Right ventricle myocardium superior (tissue), 1 donor: ENCODE measurements around the gene EPHA2. TPM values are rescaled to one million over a fixed set of nuclear protein-coding genes. Genes with fewer than 3 reads are reported as not detected.
"Not testable (repeated sequence)": the region's sequence is repeated elsewhere in the genome, so short reads cannot be mapped to it uniquely, and the experiment has no call there.

ENCODE experiments used
- ATAC-seq: fragments of 200-7000 bp; cut with Tn5 transposase; one replicate; pipeline ENCODE4 v1.9.1; 2020; ENCODE audit warnings: mild to moderate bottlenecking; ENCODE audit not compliant: poor library complexity
- DNase-seq: peaks from one replicate; pipeline ENCODE4 v3.0.0-alpha.2; 2020
- intact Hi-C: fragments of 100-400 bp; cut with DNase I; formaldehyde crosslinking; loops from one replicate; pipeline ENCODE4 v1.11.2; 2022
- long read RNA-seq: library from polyadenylated mRNA; unstranded; transcript quantifications from one replicate; pipeline ENCODE4 v2.0.0, GENCODE V29; 2021
- total RNA-seq: library from RNA; stranded (reverse); fragmentation: NEBNext Ultra II Directional; extraction: Animal tissue kit (Norgen Biotek cat#: 25700); gene quantifications from one replicate; pipeline ENCODE4 v1.2.1, GENCODE V29; 2021
- donor health status: DM: no; HTN: yes; CAD: no; lungs with severe emphysema.

EPHA2 gene
- total RNA-seq = 7.3 TPM
- long read RNA-seq, partial matches to known transcripts = 3 of 8 reads
- long read RNA-seq, other reads (novel, unspliced or antisense) = 1 of 8 reads

DNA sequence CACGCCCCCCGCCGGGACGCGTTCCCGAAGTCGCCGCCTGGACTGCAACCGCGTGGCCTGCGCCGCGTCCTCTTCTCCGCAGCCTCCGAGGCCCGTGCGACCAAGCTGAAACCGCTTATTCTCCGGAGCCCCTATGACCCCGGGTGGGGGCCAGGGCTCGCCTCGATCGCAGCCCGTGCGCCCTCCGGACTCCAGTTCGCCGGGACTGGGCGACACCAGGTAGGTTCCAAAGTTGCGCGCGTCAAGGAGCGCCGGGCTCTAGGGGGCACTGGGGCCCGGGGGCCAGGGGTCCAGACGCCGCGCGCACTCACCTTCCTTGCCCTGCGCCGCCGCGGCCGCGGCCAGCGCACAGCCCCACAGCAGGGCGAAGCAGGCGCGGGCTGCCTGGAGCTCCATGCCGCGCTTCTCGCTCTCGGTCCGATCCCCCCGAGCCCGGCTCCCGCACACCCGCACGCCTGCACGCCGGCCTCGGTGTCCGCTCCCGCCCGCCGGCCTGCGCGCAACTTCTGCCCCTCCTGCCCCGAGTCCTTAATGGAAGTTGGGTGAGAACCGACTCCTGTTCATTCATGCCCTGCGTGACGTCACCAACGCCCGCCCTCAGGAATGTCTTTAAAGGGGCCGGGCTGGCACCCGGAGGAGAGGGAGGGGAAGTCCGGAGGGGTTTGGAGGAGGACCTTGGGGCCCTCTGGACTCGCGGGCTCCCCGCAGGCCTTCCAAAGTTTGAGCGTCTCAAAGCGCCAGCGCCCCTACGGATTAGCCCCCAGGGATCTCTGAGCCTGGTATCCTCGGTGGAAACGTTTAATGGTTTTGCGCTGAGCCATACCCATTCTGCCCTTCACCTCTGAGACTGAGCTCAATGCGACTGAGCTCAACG, at the start of gene EPHA2:
EPHA2 (minus strand) TSS at position 533 of the 874 bp plus-strand sequence; CDS start at position 396, 137 bp downstream.
- DNase-seq (peak; percentile 95), ATAC-seq (peak; percentile 83)
- intact Hi-C loops = loop anchor here (2.0 kb wide), 1 partner anchor 75 kb away; no protein-coding TSS in a partner anchor

- intact Hi-C loops = loop anchor here (5.0 kb wide), 1 partner anchor 157 kb away; no protein-coding TSS in a partner anchor
- ATAC-seq (no peak), DNase-seq (no peak)
Observed at GRCh38 chr1:16205334-16205671, 49.4 kb upstream of the EPHA2 start.

DNA sequence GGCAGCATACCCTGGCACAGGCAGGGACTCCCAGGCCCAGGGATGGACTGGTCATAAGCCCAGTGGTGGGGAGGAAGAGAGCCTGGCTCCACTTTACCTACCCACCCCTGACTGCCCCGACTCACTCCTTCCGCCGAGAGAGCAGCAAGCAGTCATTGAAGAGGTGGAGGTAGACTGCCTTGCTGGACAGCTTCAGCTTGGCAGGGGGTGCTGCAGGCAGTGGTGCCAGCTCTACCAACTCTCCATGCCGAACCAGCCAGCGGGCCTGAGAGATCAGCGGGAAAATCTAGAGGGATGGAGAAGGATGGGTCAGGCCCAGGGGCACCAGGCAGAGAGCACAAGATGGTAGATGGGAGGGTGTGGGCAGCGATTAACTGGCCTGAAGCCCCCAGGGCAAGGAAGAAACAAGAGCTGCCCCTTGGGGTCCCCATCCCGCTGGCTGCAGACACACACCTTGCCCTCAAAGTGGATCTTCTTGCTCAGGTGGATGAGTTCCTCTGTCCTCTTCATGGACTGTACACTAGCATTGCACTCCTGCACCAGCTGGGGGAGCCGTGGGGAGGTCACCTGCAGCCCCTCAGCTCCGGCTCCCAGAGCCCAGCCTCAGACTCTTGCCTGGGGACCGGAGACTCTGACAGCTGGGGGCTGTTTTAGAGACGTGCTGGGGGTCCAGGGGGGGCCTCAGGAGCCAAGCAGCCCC, 48.9 kb upstream of the EPHA2 start:
- intact Hi-C loops = loop anchor here (5.0 kb wide), 1 partner anchor 158 kb away; no protein-coding TSS in a partner anchor
- DNase-seq (peak; percentile 62), ATAC-seq (no peak)

- DNase-seq (no peak), ATAC-seq (no peak)
- intact Hi-C loops = no loop called here
Observed at GRCh38 chr1:16204216-16204615, 48.3 kb upstream of the EPHA2 start.

- ATAC-seq (no peak), DNase-seq (no peak)
- intact Hi-C loops = no loop called here
Observed at GRCh38 chr1:16203550-16203949, 47.7 kb upstream of the EPHA2 start.

DNA sequence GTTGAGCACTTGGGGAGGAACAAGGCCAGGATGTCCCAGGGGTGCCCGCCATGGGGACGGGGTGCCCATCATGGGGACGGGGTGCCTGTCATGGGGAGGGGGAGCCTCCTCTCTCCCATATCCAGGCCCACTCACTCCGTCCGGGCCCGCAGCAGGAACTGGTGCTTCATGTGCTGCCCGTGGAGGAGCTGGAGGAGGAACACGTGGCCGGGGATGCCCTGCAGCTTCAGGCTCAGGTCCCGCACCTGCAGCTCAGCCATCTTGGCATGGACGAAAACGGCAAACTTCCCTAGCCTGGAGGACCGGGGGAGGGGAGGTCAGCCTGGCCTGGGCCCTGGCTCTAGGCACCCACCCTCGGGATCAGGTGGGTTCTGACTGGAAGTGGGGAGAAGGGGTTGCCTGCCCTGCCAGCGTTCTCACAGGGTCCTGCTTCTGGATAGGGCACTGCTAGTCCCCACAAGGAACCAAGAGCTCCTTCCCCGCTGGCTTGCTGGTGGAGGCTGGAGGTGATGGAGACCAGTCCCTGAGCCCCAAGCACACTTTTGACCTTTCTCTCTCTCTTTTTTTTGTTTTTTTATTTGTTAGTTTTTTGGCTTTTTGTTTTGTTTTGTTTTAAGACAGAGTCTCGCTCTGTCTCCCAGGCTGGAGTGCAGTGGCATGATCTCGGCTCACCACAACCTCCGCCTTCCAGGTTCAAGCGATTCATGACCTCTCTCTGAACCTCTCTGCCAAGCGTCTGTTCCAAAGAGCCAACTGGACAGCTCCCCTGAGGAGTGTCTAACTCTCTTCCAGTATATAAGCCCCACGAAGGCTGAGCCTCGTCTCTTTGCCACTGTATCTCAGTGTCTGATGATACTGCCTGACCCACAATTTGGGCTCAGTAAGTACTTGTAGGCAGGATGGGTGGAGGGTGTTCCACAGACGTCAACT, 46.7 kb upstream of the EPHA2 start:
- DNase-seq = no peak
- no peak for ATAC-seq
- intact Hi-C loops = no loop called here

- no peak for ATAC-seq
- DNase-seq = no peak
- intact Hi-C loops = loop anchor here (10.0 kb wide), 1 partner anchor 205 kb away; no protein-coding TSS in a partner anchor
Observed at GRCh38 chr1:16199700-16200099, 43.8 kb upstream of the EPHA2 start.

DNA sequence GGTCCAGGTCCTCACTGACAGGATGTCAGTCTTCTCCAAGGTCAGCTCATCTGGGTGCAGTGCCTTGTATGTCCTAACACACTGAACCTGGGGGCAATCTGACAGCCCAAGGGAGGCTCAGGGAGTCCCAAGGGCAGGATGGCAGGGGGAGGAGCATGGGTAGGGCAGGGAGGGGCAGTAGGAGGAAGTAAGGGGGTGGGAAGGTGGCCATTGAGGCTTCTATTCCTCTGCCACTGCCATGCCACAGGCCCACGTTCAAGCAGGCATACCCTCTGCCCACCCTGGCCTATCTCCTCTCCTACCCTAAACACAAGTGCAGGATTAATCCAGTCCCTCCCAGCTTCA, 43.3 kb upstream of the EPHA2 start:
- intact Hi-C loops = loop anchor here (10.0 kb wide), 1 partner anchor 204 kb away; no protein-coding TSS in a partner anchor
- ATAC-seq (no peak), DNase-seq (no peak)

GRCh38 chr1:16198444-16199156, 42.7 kb upstream of the EPHA2 start:
- ATAC-seq (no peak), DNase-seq (no peak)
- intact Hi-C loops = loop anchor here (10.0 kb wide), 1 partner anchor 204 kb away; no protein-coding TSS in a partner anchor

DNA sequence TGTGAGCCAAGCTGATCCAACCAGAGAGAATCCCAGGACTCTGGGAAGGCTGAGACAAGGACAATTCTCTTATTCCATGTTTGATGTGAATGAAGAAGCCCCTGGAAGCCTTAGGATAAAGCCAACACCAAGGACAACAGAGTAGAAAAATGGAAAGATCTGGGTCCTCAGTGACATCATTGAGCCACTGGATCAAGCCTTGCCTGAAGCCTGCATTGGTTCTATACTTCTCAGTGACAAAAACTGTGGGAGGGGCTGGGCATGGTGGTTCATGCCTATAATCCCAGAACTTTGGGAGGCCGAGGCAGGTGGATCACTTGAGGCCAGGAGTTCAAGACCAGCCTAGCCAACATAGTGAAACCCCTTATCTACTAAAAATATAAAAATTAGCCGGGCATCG, 41.0 kb upstream of the EPHA2 start:
- no peak for DNase-seq
- intact Hi-C loops = loop anchor here (10.0 kb wide), 1 partner anchor 202 kb away; no protein-coding TSS in a partner anchor

GRCh38 chr1:16196139-16196538, 40.3 kb upstream of the EPHA2 start:
- ATAC-seq, DNase-seq: not testable (repeated sequence)
- intact Hi-C loops = loop anchor here (10.0 kb wide), 1 partner anchor 201 kb away; no protein-coding TSS in a partner anchor

More for the DNA sequence above, 41.0 kb upstream of the EPHA2 start:
- no peak for ATAC-seq

DNA sequence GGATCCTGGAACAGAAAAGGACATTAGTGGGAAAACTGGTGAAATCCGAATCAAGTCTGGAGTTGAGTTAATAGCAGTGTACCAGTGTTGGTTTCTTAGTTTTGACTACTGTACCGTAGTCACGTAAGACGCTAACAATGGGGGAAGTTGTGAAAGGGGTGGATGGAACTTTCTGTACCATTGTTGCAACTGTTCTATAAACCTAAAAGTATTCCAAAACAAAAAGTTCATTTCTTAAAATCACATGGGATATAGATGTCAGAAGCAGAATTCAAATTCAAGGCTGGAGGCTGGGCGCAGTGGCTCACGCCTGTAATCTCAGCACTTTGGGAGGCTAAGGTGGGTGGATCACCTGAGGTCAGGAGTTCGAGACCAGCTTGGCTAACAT, 39.6 kb upstream of the EPHA2 start:
- intact Hi-C loops = loop anchor here (10.0 kb wide), 1 partner anchor 201 kb away; no protein-coding TSS in a partner anchor
- DNase-seq (no peak), ATAC-seq (no peak)

DNA sequence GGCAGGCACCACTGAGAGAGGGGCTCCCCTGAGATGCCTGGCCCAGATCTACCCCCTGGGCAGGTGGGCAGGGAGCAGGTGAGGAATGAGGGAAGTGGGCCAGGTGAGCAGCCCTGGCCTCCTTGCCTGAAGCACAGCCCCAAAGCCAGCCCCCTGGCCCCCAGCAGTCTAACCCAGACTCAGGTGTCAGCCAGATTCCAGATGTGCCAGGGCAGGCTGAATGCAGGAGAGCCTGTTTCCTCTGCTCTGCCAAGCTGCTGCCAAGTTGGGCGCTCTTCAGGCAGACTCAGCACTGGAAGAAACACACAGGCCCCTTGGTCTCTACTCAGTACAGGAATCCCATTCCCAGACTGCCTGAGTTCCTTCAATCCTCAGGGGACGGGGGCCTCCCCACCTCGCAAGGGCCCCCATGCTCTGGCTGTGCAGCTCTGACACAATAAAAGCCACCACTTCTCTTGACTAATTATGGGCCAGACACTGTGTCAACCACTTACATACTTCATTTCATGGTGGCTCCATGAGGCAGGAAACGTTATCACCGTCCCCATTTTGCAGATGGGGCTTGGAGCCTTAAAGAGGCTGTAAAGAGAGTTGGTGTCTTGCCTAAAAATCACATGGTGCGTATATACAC, 36.2 kb upstream of the EPHA2 start:
- no peak for DNase-seq
- no peak for ATAC-seq
- intact Hi-C loops = loop anchor here (10.0 kb wide), 1 partner anchor 197 kb away; no protein-coding TSS in a partner anchor

DNA sequence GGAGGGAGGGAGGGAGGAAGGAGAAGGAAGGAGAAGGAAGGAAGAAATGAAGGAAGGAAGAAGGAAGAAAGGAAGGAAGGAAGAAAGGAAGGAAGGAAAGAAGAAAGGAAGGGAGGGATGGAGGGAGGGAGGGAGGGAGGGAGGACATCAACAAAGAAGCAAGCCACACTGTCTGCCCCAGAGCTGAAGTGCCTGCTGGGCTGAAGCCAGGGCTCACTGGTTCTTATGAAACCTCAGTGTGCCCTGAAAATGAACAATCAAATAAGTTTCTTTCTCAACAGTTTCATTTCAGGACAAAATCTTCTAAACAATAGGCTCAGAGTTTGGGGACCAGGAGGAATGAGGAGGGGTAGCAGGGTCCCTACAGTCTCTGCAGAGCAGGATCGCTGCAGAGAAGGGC, 35.4 kb upstream of the EPHA2 start:
- ATAC-seq (no peak), DNase-seq (peak; percentile 67)
- intact Hi-C loops = loop anchor here (10.0 kb wide), 1 partner anchor 197 kb away; no protein-coding TSS in a partner anchor

DNA sequence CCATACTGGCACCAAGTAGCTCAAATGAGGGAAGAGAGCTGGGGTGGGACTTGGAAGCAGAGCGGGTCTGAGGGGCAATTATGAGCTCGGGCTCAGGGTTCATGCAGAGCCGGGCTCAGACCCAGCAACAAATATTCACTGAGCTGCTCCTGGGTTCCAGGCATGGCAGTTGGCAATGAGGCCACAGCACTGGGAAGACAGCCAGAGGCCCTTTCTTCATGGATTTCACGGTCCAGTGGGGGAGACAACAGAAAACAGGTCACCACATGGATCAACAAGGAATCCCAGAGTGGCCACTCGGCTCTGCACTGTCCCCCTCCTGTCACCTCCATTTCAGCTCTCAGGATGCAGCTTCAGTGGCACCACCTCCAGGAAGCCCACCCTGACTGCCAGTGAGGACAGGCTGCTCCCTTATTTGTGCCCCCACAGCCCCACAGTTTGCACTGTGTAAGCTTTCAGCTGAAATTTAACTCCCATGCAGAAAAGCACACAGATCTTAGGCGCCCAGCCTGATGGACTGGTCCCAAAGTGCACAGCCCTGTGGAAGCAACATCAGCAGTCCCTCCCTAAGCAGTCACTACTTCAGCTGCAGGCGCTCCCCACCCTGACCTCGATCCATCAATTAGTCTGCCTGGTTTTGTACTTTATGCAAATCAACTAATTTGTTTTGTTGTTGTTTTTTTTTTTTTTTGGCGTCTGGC, 34.2 kb upstream of the EPHA2 start:
- DNase-seq (no peak), ATAC-seq (no peak)
- intact Hi-C loops = loop anchor here (10.0 kb wide), 1 partner anchor 195 kb away; no protein-coding TSS in a partner anchor

GRCh38 chr1:16189003-16189402, 33.1 kb upstream of the EPHA2 start:
- DNase-seq (no peak), ATAC-seq (peak; percentile 42)
- intact Hi-C loops = no loop called here
